ENCODE data around the gene ANTKMT.

ANTKMT gene

GRCh38 chr16:708959-709358 lies 12.0 kb upstream of the ANTKMT start:
- no peak overlapping the region for H3K14ac ChIP-seq (ENCODE audit: low read length)
- H3K27ac ChIP-seq (ENCODE audit: low read depth, low read length) = no peak overlapping the region
- H2BK12ac ChIP-seq (ENCODE audit: low read length) = no peak overlapping the region
- H4K12ac ChIP-seq (ENCODE audit: low read depth, low read length) = no peak overlapping the region
- no peak overlapping the region for H2BK120ac ChIP-seq (ENCODE audit: insufficient read depth, low read length, poor library complexity)
- H3K4me2 ChIP-seq (ENCODE audit: low read length) = no peak overlapping the region
- H3K4me3 ChIP-seq (ENCODE audit: low read depth, low read length) = no peak overlapping the region
- no peak overlapping the region for H2BK5ac ChIP-seq (ENCODE audit: low read depth, low read length, poor library complexity)
- H2AK5ac ChIP-seq (ENCODE audit: low read length) = no peak overlapping the region
- H3K27me3 ChIP-seq (ENCODE audit: insufficient read depth, low read length) = peaks cover 28% of the 10 kb centered on the region
- H4K8ac ChIP-seq (ENCODE audit: low read depth, low read length) = no peak overlapping the region
- no peak overlapping the region for H3K18ac ChIP-seq (ENCODE audit: low read length)
- H3K23ac ChIP-seq (ENCODE audit: low read length) = no peak overlapping the region
- H3K79me1 ChIP-seq (ENCODE audit: low read length) = no peaks in the 10 kb centered on the region
- peaks cover 7% of the 10 kb centered on the region for H3K9me3 ChIP-seq (ENCODE audit: insufficient read depth, low read depth, low read length)
- H3K4ac ChIP-seq (ENCODE audit: low read depth, low read length) = no peak overlapping the region
- no peak overlapping the region for H2AFZ ChIP-seq (ENCODE audit: insufficient read depth, low read length, poor library complexity)
- DNase-seq = no peak
- WGBS (ENCODE audit: extremely low coverage, insufficient coverage, insufficient read length) = no CpG with 5 or more reads among the region's 4 CpGs
- peaks cover 4 to 5% of the 10 kb centered on the region in 2 experiments for H3K4me1 ChIP-seq (ENCODE audit: control insufficient read depth in 1 of 2, insufficient read depth in 2 of 2, low read length in 2 of 2)
- H3K9ac ChIP-seq (ENCODE audit: low read length) = no peak overlapping the region
- H3K79me2 ChIP-seq (ENCODE audit: control insufficient read depth, insufficient read depth, low read length, poor library complexity) = no peaks in the 10 kb centered on the region
- no peaks in the 10 kb centered on the region for H3K36me3 ChIP-seq (ENCODE audit: control insufficient read depth in 1 of 2, insufficient read depth in 2 of 2, low read length in 2 of 2)
- H4K91ac ChIP-seq (ENCODE audit: low read depth, low read length) = no peak overlapping the region

DNA sequence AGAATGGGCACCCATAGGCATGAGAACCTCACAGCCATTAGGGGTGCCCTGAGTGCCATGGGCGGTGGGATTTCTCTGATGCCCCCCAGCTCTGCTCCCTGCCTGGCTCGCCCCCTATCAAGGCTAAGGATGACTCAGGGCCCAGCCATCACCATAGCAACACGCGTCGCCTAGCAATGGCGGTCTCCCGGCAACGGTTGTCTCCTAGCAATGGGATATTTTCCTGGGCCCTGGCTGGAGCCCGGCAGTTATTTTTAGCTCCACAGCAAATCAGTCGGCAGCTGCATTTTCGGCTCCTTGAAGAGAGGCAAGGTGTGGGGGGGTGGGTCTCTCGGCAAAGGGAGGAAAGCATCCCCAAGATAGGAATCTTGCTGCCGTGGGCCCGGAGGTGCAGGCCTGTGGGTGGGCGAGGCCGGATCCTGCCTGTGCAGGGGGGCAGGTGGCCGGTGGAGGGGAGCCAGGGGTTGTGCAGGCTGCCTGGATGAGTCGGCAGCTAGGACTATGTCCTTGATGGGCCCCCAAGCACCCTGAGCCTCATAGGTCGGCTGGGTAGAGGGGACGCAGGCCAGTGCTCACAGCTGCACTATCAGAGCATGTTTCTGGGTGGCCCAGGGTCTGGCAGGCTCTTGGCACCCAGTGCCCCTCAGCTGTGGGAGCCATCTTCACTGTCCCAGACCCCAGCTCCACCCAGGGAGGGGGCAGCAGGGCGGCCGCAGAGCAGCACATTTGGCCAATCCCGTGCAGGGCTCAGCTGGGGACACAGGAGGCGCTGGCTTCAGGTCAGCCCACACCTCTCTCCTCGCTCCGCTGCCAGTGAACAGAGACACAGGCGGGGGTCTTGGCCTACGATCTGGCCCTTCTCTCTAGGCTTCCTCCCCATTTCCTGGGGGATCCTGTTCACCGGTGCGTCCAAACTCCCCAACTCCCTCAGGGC lies 11.1 kb upstream of the ANTKMT start:
- Histone ChIP-seq H3K4ac (ENCODE audit: low read depth, low read length) (no peak overlapping the region), H3K9me3 (ENCODE audit: insufficient read depth, low read depth, low read length) (peaks cover 12% of the 10 kb centered on the region), H3K27ac (ENCODE audit: low read depth, low read length) (no peak overlapping the region), H4K8ac (ENCODE audit: low read depth, low read length) (no peak overlapping the region), H2BK12ac (ENCODE audit: low read length) (no peak overlapping the region), H3K14ac (ENCODE audit: low read length) (no peak overlapping the region), H4K91ac (ENCODE audit: low read depth, low read length) (no peak overlapping the region), H3K27me3 (ENCODE audit: insufficient read depth, low read length) (peaks cover 20% of the 10 kb centered on the region), H2AFZ (ENCODE audit: insufficient read depth, low read length, poor library complexity) (no peak overlapping the region), H3K79me1 (ENCODE audit: low read length) (peaks cover 2% of the 10 kb centered on the region), H2BK120ac (ENCODE audit: insufficient read depth, low read length, poor library complexity) (no peak overlapping the region), H3K4me1 (ENCODE audit: control insufficient read depth in 1 of 2, insufficient read depth in 2 of 2, low read length in 2 of 2) (peaks cover 12 to 13% of the 10 kb centered on the region in 2 experiments), H3K79me2 (ENCODE audit: control insufficient read depth, insufficient read depth, low read length, poor library complexity) (no peaks in the 10 kb centered on the region), H3K18ac (ENCODE audit: low read length) (no peak overlapping the region), H3K23ac (ENCODE audit: low read length) (no peak overlapping the region), H2AK5ac (ENCODE audit: low read length) (no peak overlapping the region), H3K9ac (ENCODE audit: low read length) (no peak overlapping the region), H3K4me2 (ENCODE audit: low read length) (no peak overlapping the region), H3K36me3 (ENCODE audit: control insufficient read depth in 1 of 2, insufficient read depth in 2 of 2, low read length in 2 of 2) (no peaks in the 10 kb centered on the region), H2BK5ac (ENCODE audit: low read depth, low read length, poor library complexity) (no peak overlapping the region), H4K12ac (ENCODE audit: low read depth, low read length) (no peak overlapping the region), H3K4me3 (ENCODE audit: low read depth, low read length) (no peak overlapping the region)
- no CpG with 5 or more reads among the region's 30 CpGs for WGBS (ENCODE audit: extremely low coverage, insufficient coverage, insufficient read length)
- DNase-seq = peak; percentile 71 to 72

DNA sequence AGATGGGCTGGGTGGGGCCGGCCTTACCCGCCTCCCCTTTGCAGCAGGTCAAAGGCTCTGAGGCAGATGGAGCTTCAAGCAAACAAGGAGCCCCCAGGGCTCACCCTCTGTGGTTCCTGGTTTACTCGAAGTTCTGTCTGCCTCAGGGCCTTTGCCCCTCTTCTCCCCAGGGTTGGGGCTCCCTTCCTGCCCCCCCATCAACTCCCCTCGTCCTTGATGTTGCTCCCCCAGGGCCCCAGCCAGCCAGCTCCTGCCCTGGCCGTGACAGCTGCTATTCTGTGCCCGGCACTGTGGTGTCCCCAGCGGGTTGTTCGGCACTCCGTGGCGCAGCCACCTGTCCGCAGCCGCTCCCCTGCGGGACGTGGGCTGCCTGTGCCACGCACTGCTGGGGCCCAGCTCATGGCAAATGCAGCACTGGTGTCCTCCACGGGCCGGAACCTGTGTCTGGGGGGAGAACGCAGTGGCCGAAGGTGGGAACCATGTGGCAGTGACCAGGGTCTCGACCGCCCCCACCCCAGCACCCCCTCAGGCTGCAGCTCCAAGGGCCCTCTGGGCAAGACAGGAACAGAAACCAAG lies 10.4 kb upstream of the ANTKMT start:
- Histone ChIP-seq H3K27me3 (ENCODE audit: insufficient read depth, low read length) (peaks cover 21% of the 10 kb centered on the region), H2AFZ (ENCODE audit: insufficient read depth, low read length, poor library complexity) (no peak overlapping the region), H3K18ac (ENCODE audit: low read length) (no peak overlapping the region), H4K12ac (ENCODE audit: low read depth, low read length) (no peak overlapping the region), H3K14ac (ENCODE audit: low read length) (no peak overlapping the region), H3K9me3 (ENCODE audit: insufficient read depth, low read depth, low read length) (peaks cover 12% of the 10 kb centered on the region), H2AK5ac (ENCODE audit: low read length) (no peak overlapping the region), H3K79me2 (ENCODE audit: control insufficient read depth, insufficient read depth, low read length, poor library complexity) (no peaks in the 10 kb centered on the region), H3K4me2 (ENCODE audit: low read length) (no peak overlapping the region), H3K79me1 (ENCODE audit: low read length) (peaks cover 2% of the 10 kb centered on the region), H4K8ac (ENCODE audit: low read depth, low read length) (no peak overlapping the region), H2BK5ac (ENCODE audit: low read depth, low read length, poor library complexity) (no peak overlapping the region), H4K91ac (ENCODE audit: low read depth, low read length) (no peak overlapping the region), H2BK120ac (ENCODE audit: insufficient read depth, low read length, poor library complexity) (no peak overlapping the region), H3K27ac (ENCODE audit: low read depth, low read length) (no peak overlapping the region), H3K23ac (ENCODE audit: low read length) (no peak overlapping the region), H3K9ac (ENCODE audit: low read length) (no peak overlapping the region), H3K4me3 (ENCODE audit: low read depth, low read length) (no peak overlapping the region), H3K36me3 (ENCODE audit: control insufficient read depth in 1 of 2, insufficient read depth in 2 of 2, low read length in 2 of 2) (no peaks in the 10 kb centered on the region), H3K4me1 (ENCODE audit: control insufficient read depth in 1 of 2, insufficient read depth in 2 of 2, low read length in 2 of 2) (peaks cover 15 to 16% of the 10 kb centered on the region in 2 experiments), H3K4ac (ENCODE audit: low read depth, low read length) (no peak overlapping the region), H2BK12ac (ENCODE audit: low read length) (no peak overlapping the region)
- no CpG with 5 or more reads among the region's 21 CpGs for WGBS (ENCODE audit: extremely low coverage, insufficient coverage, insufficient read length)
- DNase-seq = no peak

DNA sequence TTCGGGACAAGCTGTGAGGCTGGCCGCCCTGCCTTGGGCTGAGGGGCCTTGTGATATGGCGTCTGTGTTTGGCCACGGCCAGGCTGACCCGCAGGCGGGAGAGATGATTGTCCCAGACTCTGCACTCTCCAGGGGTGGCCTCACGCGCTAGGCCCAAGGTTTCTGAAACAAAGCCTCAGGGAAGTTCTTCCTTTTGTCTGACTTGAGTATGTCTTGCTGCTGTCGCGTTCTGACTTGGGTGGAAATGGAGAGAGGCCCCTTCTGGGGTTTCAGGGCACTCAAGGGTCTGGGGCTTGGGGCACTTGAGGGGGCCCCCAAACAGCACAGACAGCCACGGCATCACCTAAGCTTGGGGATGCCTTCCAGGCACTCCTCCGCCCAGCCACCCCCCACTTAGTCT lies 9.9 kb upstream of the ANTKMT start:
- Histone ChIP-seq H2AFZ (ENCODE audit: insufficient read depth, low read length, poor library complexity) (no peak overlapping the region), H4K12ac (ENCODE audit: low read depth, low read length) (no peak overlapping the region), H2BK12ac (ENCODE audit: low read length) (no peak overlapping the region), H3K79me1 (ENCODE audit: low read length) (peaks cover 2% of the 10 kb centered on the region), H3K4me1 (ENCODE audit: control insufficient read depth in 1 of 2, insufficient read depth in 2 of 2, low read length in 2 of 2) (peaks cover 18 to 19% of the 10 kb centered on the region in 2 experiments), H3K79me2 (ENCODE audit: control insufficient read depth, insufficient read depth, low read length, poor library complexity) (no peaks in the 10 kb centered on the region), H3K14ac (ENCODE audit: low read length) (no peak overlapping the region), H3K4me2 (ENCODE audit: low read length) (no peak overlapping the region), H2BK5ac (ENCODE audit: low read depth, low read length, poor library complexity) (no peak overlapping the region), H2AK5ac (ENCODE audit: low read length) (no peak overlapping the region), H3K4me3 (ENCODE audit: low read depth, low read length) (no peak overlapping the region), H3K27ac (ENCODE audit: low read depth, low read length) (no peak overlapping the region), H3K36me3 (ENCODE audit: control insufficient read depth in 1 of 2, insufficient read depth in 2 of 2, low read length in 2 of 2) (no peaks in the 10 kb centered on the region), H3K4ac (ENCODE audit: low read depth, low read length) (no peak overlapping the region), H4K91ac (ENCODE audit: low read depth, low read length) (no peak overlapping the region), H3K18ac (ENCODE audit: low read length) (no peak overlapping the region), H3K9ac (ENCODE audit: low read length) (no peak overlapping the region), H4K8ac (ENCODE audit: low read depth, low read length) (no peak overlapping the region), H2BK120ac (ENCODE audit: insufficient read depth, low read length, poor library complexity) (no peak overlapping the region), H3K9me3 (ENCODE audit: insufficient read depth, low read depth, low read length) (peaks cover 12% of the 10 kb centered on the region), H3K23ac (ENCODE audit: low read length) (no peak overlapping the region), H3K27me3 (ENCODE audit: insufficient read depth, low read length) (peaks cover 24% of the 10 kb centered on the region)
- WGBS (ENCODE audit: extremely low coverage, insufficient coverage, insufficient read length) = no CpG with 5 or more reads among the region's 12 CpGs
- no peak for DNase-seq
